Measurements from ENCODE around the gene MTRR.
"Not testable (repeated sequence)": the region's sequence is repeated elsewhere in the genome, so short reads cannot be mapped to it uniquely, and the experiment has no call there.

- not testable (repeated sequence) for TF ChIP-seq CTCF (IDR thresholded peaks at IDR 0.05; ENCODE audit: insufficient read depth, low read length); POLR2AphosphoS5 (IDR thresholded peaks at IDR 0.05; ENCODE audit: low read depth)
Observed at GRCh38 chr5:7911429-7911771, 42.5 kb downstream of the MTRR start.
